ENCODE results near the gene IDH2.

DNA sequence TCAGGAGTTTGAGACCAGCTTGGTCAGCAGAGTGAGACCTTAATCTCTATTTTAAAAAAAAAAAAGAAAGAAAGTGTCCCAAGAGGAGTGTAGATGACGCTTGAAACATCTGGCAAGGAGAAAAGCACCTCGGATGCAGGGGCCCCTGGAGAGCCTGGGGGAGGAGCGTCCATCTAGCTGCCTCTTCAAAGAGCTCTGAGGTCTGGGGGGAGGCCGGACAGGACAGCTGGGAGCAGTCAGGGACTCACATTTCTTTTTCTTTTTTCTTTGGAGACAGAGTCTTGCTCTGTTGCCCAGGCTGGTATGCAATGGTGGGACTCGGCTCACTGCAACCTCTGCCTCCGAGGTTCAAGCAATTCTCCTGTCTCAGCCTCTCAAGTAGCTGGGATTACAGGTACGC lies 3.3 kb upstream of the IDH2 start:
- TF ChIP-seq, protein P1, sequence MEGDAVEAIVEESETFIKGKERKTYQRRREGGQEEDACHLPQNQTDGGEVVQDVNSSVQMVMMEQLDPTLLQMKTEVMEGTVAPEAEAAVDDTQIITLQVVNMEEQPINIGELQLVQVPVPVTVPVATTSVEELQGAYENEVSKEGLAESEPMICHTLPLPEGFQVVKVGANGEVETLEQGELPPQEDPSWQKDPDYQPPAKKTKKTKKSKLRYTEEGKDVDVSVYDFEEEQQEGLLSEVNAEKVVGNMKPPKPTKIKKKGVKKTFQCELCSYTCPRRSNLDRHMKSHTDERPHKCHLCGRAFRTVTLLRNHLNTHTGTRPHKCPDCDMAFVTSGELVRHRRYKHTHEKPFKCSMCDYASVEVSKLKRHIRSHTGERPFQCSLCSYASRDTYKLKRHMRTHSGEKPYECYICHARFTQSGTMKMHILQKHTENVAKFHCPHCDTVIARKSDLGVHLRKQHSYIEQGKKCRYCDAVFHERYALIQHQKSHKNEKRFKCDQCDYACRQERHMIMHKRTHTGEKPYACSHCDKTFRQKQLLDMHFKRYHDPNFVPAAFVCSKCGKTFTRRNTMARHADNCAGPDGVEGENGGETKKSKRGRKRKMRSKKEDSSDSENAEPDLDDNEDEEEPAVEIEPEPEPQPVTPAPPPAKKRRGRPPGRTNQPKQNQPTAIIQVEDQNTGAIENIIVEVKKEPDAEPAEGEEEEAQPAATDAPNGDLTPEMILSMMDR (IDR thresholded peaks at IDR 0.05; ENCODE audit: low read depth, low read length, missing input control), result no peak
- no peak for TF ChIP-seq SP1 (IDR thresholded peaks at IDR 0.05)
- TF ChIP-seq, protein P2, sequence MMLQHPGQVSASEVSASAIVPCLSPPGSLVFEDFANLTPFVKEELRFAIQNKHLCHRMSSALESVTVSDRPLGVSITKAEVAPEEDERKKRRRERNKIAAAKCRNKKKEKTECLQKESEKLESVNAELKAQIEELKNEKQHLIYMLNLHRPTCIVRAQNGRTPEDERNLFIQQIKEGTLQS (IDR thresholded peaks at IDR 0.05), result no peak
- TF ChIP-seq TAF1 (conservative IDR thresholded peaks at IDR 0.05), result no peak
- TF ChIP-seq RAD21 (IDR thresholded peaks at IDR 0.05), result no peak
- TF ChIP-seq, protein P3, sequence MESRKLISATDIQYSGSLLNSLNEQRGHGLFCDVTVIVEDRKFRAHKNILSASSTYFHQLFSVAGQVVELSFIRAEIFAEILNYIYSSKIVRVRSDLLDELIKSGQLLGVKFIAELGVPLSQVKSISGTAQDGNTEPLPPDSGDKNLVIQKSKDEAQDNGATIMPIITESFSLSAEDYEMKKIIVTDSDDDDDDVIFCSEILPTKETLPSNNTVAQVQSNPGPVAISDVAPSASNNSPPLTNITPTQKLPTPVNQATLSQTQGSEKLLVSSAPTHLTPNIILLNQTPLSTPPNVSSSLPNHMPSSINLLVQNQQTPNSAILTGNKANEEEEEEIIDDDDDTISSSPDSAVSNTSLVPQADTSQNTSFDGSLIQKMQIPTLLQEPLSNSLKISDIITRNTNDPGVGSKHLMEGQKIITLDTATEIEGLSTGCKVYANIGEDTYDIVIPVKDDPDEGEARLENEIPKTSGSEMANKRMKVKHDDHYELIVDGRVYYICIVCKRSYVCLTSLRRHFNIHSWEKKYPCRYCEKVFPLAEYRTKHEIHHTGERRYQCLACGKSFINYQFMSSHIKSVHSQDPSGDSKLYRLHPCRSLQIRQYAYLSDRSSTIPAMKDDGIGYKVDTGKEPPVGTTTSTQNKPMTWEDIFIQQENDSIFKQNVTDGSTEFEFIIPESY (IDR thresholded peaks at IDR 0.05), result no peak
- no peak for TF ChIP-seq YY1 (IDR thresholded peaks at IDR 0.05)
- TF ChIP-seq FOXA1 (IDR thresholded peaks at IDR 0.05), result no peak
- TF ChIP-seq, protein P4, sequence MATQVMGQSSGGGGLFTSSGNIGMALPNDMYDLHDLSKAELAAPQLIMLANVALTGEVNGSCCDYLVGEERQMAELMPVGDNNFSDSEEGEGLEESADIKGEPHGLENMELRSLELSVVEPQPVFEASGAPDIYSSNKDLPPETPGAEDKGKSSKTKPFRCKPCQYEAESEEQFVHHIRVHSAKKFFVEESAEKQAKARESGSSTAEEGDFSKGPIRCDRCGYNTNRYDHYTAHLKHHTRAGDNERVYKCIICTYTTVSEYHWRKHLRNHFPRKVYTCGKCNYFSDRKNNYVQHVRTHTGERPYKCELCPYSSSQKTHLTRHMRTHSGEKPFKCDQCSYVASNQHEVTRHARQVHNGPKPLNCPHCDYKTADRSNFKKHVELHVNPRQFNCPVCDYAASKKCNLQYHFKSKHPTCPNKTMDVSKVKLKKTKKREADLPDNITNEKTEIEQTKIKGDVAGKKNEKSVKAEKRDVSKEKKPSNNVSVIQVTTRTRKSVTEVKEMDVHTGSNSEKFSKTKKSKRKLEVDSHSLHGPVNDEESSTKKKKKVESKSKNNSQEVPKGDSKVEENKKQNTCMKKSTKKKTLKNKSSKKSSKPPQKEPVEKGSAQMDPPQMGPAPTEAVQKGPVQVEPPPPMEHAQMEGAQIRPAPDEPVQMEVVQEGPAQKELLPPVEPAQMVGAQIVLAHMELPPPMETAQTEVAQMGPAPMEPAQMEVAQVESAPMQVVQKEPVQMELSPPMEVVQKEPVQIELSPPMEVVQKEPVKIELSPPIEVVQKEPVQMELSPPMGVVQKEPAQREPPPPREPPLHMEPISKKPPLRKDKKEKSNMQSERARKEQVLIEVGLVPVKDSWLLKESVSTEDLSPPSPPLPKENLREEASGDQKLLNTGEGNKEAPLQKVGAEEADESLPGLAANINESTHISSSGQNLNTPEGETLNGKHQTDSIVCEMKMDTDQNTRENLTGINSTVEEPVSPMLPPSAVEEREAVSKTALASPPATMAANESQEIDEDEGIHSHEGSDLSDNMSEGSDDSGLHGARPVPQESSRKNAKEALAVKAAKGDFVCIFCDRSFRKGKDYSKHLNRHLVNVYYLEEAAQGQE (IDR thresholded peaks at IDR 0.05), result no peak
- TF ChIP-seq, protein P5, sequence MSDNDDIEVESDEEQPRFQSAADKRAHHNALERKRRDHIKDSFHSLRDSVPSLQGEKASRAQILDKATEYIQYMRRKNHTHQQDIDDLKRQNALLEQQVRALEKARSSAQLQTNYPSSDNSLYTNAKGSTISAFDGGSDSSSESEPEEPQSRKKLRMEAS (IDR thresholded peaks at IDR 0.05), result no peak
- TF ChIP-seq HNF4A (conservative IDR thresholded peaks at IDR 0.05), result no peak
- TF ChIP-seq EGR1 (IDR thresholded peaks at IDR 0.05; ENCODE audit: low read depth in 2 of 2), result no peak

Measured in liver (tissue), 3 donors.